Karpas-422 (cell line): ENCODE data around the gene SLC6A4. TPM values are rescaled to one million over a fixed set of nuclear protein-coding genes. Genes with fewer than 3 reads are reported as not detected.

Source experiments
- DNase-seq: peaks from one replicate; pipeline ENCODE4 v3.0.0-alpha.2; 2015
- H2AFZ ChIP-seq: fragments of 200-600 bp; sonication (generic); 2 replicates; pipeline ENCODE4 v1.6.1; 2014; ENCODE audit warnings: antibody characterized with exemption, low read length, mixed read lengths
- H3K27ac ChIP-seq: fragments of 200-600 bp; sonication (generic); 2 replicates; pipeline ENCODE4 v1.5.1; 2014; ENCODE audit warnings: mild to moderate bottlenecking, low read length, moderate library complexity
- H3K27me3 ChIP-seq: fragments of 200-600 bp; sonication (generic); 2 replicates; pipeline ENCODE4 v1.6.1; 2014; ENCODE audit warnings: low read length, mixed read lengths
- H3K36me3 ChIP-seq: fragments of 200-600 bp; sonication (generic); 2 replicates; pipeline ENCODE4 v1.6.1; 2014; ENCODE audit warnings: low read length, mixed read lengths; ENCODE audit not compliant: insufficient read depth
- H3K4me1 ChIP-seq: fragments of 200-600 bp; sonication (generic); 2 replicates; pipeline ENCODE4 v1.6.1; 2014; ENCODE audit warnings: mild to moderate bottlenecking, low read length, mixed read lengths
- H3K4me2 ChIP-seq: fragments of 200-600 bp; sonication (generic); 2 replicates; pipeline ENCODE4 v1.6.1; 2014; ENCODE audit warnings: low read length, low read depth, mild to moderate bottlenecking; ENCODE audit not compliant: poor library complexity, severe bottlenecking
- H3K4me3 ChIP-seq: fragments of 200-600 bp; sonication (generic); 2 replicates; pipeline ENCODE4 v1.5.1; 2014; ENCODE audit warnings: mild to moderate bottlenecking, antibody characterized with exemption, low read length, mixed read lengths
- H3K79me2 ChIP-seq: fragments of 200-600 bp; sonication (generic); 2 replicates; pipeline ENCODE4 v1.6.1; 2014; ENCODE audit warnings: mild to moderate bottlenecking, low read length, mixed read lengths
- H3K9ac ChIP-seq: fragments of 200-600 bp; sonication (generic); 2 replicates; pipeline ENCODE4 v1.6.0; 2014; ENCODE audit warnings: low read length
- H3K9me2 ChIP-seq: fragments of 200-600 bp; sonication (generic), shearing (Covaris generic); replicated peaks from 2 replicates; pipeline ENCODE4 v1.6.0; 2014; ENCODE audit warnings: mild to moderate bottlenecking, low read length, moderate library complexity; ENCODE audit not compliant: insufficient read depth
- H3K9me3 ChIP-seq: fragments of 300-700, 200-600 bp; sonication (generic); 2 replicates; pipeline ENCODE4 v1.6.1; 2014; ENCODE audit warnings: low read length, mixed read lengths
- H4K20me1 ChIP-seq: fragments of 200-600 bp; sonication (generic); 2 replicates; pipeline ENCODE4 v1.6.1; 2014; ENCODE audit warnings: mild to moderate bottlenecking, antibody characterized with exemption, low read length, low read depth; ENCODE audit not compliant: insufficient read depth
- total RNA-seq: library from RNA; depleted of rRNA; stranded (reverse); fragments of >200 nt; shearing (Covaris generic); gene quantifications from 2 replicates; pipeline ENCODE4 v1.2.3, GENCODE V29; 2014; ENCODE audit warnings: low replicate concordance

SLC6A4 gene
- total RNA-seq, 1 experiment from 2014 or later = not detected

- no peaks in the 10 kb centered on the region for H3K27me3 ChIP-seq
- H4K20me1 ChIP-seq = no peaks in the 10 kb centered on the region
- H3K27ac ChIP-seq = no peak overlapping the region
- H3K9me3 ChIP-seq = no peaks in the 10 kb centered on the region
- H2AFZ ChIP-seq = no peak overlapping the region
- no peaks in the 10 kb centered on the region for H3K36me3 ChIP-seq
- DNase-seq = no peak
- H3K4me1 ChIP-seq = no peaks in the 10 kb centered on the region
- no peak overlapping the region for H3K4me2 ChIP-seq
- H3K9me2 ChIP-seq = no peaks in the 10 kb centered on the region
- H3K9ac ChIP-seq = no peak overlapping the region
- H3K4me3 ChIP-seq = no peak overlapping the region
- H3K79me2 ChIP-seq = no peaks in the 10 kb centered on the region
Observed at GRCh38 chr17:30222251-30222650, 13.2 kb downstream of the SLC6A4 start.

- Histone ChIP-seq H3K9me3 (no peaks in the 10 kb centered on the region), H3K4me2 (no peak overlapping the region)
Observed at GRCh38 chr17:30221346-30221745, 14.2 kb downstream of the SLC6A4 start.

GRCh38 chr17:30220414-30220813 is 15.1 kb downstream of the SLC6A4 start:
- H3K79me2 ChIP-seq = no peaks in the 10 kb centered on the region
- H3K9me3 ChIP-seq = no peaks in the 10 kb centered on the region
- H3K4me3 ChIP-seq = no peak overlapping the region
- H3K27ac ChIP-seq = no peak overlapping the region
- no peaks in the 10 kb centered on the region for H3K4me1 ChIP-seq
- H3K27me3 ChIP-seq = no peaks in the 10 kb centered on the region
- no peak for DNase-seq
- no peak overlapping the region for H3K4me2 ChIP-seq
- no peaks in the 10 kb centered on the region for H3K36me3 ChIP-seq
- no peak overlapping the region for H3K9ac ChIP-seq
- no peaks in the 10 kb centered on the region for H4K20me1 ChIP-seq
- no peak overlapping the region for H2AFZ ChIP-seq
- H3K9me2 ChIP-seq = no peaks in the 10 kb centered on the region

More at GRCh38 chr17:30221346-30221745, 14.2 kb downstream of the SLC6A4 start:
- no peak overlapping the region for H3K4me3 ChIP-seq
- H3K36me3 ChIP-seq = no peaks in the 10 kb centered on the region
- no peaks in the 10 kb centered on the region for H3K9me2 ChIP-seq
- H3K27me3 ChIP-seq = no peaks in the 10 kb centered on the region
- H3K79me2 ChIP-seq = no peaks in the 10 kb centered on the region
- H2AFZ ChIP-seq = no peak overlapping the region
- H4K20me1 ChIP-seq = no peaks in the 10 kb centered on the region
- no peak for DNase-seq
- H3K4me1 ChIP-seq = no peaks in the 10 kb centered on the region
- no peak overlapping the region for H3K27ac ChIP-seq
- H3K9ac ChIP-seq = no peak overlapping the region

- no peak overlapping the region for H2AFZ ChIP-seq
- no peak overlapping the region for H3K9ac ChIP-seq
- H3K4me2 ChIP-seq = no peak overlapping the region
Observed at GRCh38 chr17:30219833-30220232, 15.7 kb downstream of the SLC6A4 start.

GRCh38 chr17:30219315-30219714 is 16.2 kb downstream of the SLC6A4 start:
- Histone ChIP-seq H3K4me3 (no peak overlapping the region), H3K27me3 (no peaks in the 10 kb centered on the region), H3K36me3 (no peaks in the 10 kb centered on the region), H3K4me2 (no peak overlapping the region), H3K79me2 (no peaks in the 10 kb centered on the region), H4K20me1 (no peaks in the 10 kb centered on the region), H3K4me1 (no peaks in the 10 kb centered on the region), H3K9ac (no peak overlapping the region), H3K9me2 (no peaks in the 10 kb centered on the region), H3K9me3 (no peaks in the 10 kb centered on the region), H3K27ac (no peak overlapping the region), H2AFZ (no peak overlapping the region)
- DNase-seq = no peak

More at GRCh38 chr17:30219833-30220232, 15.7 kb downstream of the SLC6A4 start:
- Histone ChIP-seq H3K4me1 (no peaks in the 10 kb centered on the region), H3K9me2 (no peaks in the 10 kb centered on the region), H3K4me3 (no peak overlapping the region), H3K9me3 (no peaks in the 10 kb centered on the region), H3K36me3 (no peaks in the 10 kb centered on the region), H3K79me2 (no peaks in the 10 kb centered on the region), H3K27me3 (no peaks in the 10 kb centered on the region), H4K20me1 (no peaks in the 10 kb centered on the region), H3K27ac (no peak overlapping the region)
- DNase-seq = no peak

- Histone ChIP-seq H3K4me3 (no peak overlapping the region), H2AFZ (no peak overlapping the region)
Observed at GRCh38 chr17:30218799-30219198, 16.7 kb downstream of the SLC6A4 start.

GRCh38 chr17:30217746-30218245 is 17.7 kb downstream of the SLC6A4 start:
- Histone ChIP-seq H3K9me3 (no peaks in the 10 kb centered on the region), H3K4me1 (no peaks in the 10 kb centered on the region)

More at GRCh38 chr17:30218799-30219198, 16.7 kb downstream of the SLC6A4 start:
- Histone ChIP-seq H4K20me1 (no peaks in the 10 kb centered on the region), H3K79me2 (no peaks in the 10 kb centered on the region), H3K9me2 (no peaks in the 10 kb centered on the region), H3K4me2 (no peak overlapping the region), H3K27ac (no peak overlapping the region), H3K9me3 (no peaks in the 10 kb centered on the region), H3K4me1 (no peaks in the 10 kb centered on the region), H3K36me3 (no peaks in the 10 kb centered on the region), H3K9ac (no peak overlapping the region), H3K27me3 (no peaks in the 10 kb centered on the region)
- DNase-seq = no peak

GRCh38 chr17:30217054-30217453 is 18.4 kb downstream of the SLC6A4 start:
- Histone ChIP-seq H4K20me1 (no peaks in the 10 kb centered on the region), H3K9me2 (no peaks in the 10 kb centered on the region), H3K27me3 (no peaks in the 10 kb centered on the region), H3K36me3 (no peaks in the 10 kb centered on the region), H3K9ac (no peak overlapping the region), H3K27ac (no peak overlapping the region), H3K4me1 (no peaks in the 10 kb centered on the region), H3K79me2 (no peaks in the 10 kb centered on the region), H3K9me3 (no peaks in the 10 kb centered on the region), H3K4me2 (no peak overlapping the region), H2AFZ (no peak overlapping the region), H3K4me3 (no peak overlapping the region)
- no peak for DNase-seq

More at GRCh38 chr17:30217746-30218245, 17.7 kb downstream of the SLC6A4 start:
- H4K20me1 ChIP-seq = no peaks in the 10 kb centered on the region
- no peak overlapping the region for H2AFZ ChIP-seq
- no peak for DNase-seq
- no peak overlapping the region for H3K27ac ChIP-seq
- H3K36me3 ChIP-seq = no peaks in the 10 kb centered on the region
- no peak overlapping the region for H3K4me3 ChIP-seq
- no peaks in the 10 kb centered on the region for H3K27me3 ChIP-seq
- H3K79me2 ChIP-seq = no peaks in the 10 kb centered on the region
- H3K4me2 ChIP-seq = no peak overlapping the region
- H3K9me2 ChIP-seq = no peaks in the 10 kb centered on the region
- H3K9ac ChIP-seq = no peak overlapping the region
